ENCODE results near the gene EDC4. TPM values are rescaled to one million over a fixed set of nuclear protein-coding genes. Genes with fewer than 3 reads are reported as not detected.

Gene EDC4
- total RNA-seq (2016; rRNA removed; fragmentation: Illumina TruSeq; extraction: Trizol) (53.4 and 59.1 TPM in 2 replicates), polyA plus RNA-seq (2011; rRNA removed) (51.4 and 65.8 TPM in 2 replicates), polyA minus RNA-seq (2011; rRNA and poly(A)+ RNA removed; ENCODE audit: low replicate concordance) (150 and 170 TPM in 2 replicates), Bru-seq, nascent RNA (percentile 73 among the genes with signal in this experiment), BruChase-seq, experiment 1, labeled RNA remaining after a 6-hour chase (percentile 93 among the genes with signal in this experiment), BruChase-seq, experiment 2, labeled RNA remaining after a 2-hour chase (percentile 85 among the genes with signal in this experiment)
- total RNA-seq (2016; cell fraction: cytosol; rRNA removed; fragmentation: Illumina TruSeq; extraction: Trizol; ENCODE audit: low read depth): 3.4 and 6.4 TPM in 2 replicates
- 49.7 and 63.5 TPM in 2 replicates for total RNA-seq (2016; cell fraction: insoluble cytoplasmic fraction; rRNA removed; fragmentation: Illumina TruSeq; extraction: Trizol)
- total RNA-seq (2016; cell fraction: membrane; rRNA removed; fragmentation: Illumina TruSeq; extraction: Trizol): 14.5 and 17.3 TPM in 2 replicates
- 56.7 and 57.8 TPM in 2 replicates for total RNA-seq (2016; cell fraction: nucleus; rRNA removed; fragmentation: Illumina TruSeq; extraction: Trizol)
- polyA plus RNA-seq (2011; cell fraction: cytosol; rRNA removed): 31.1 and 42.0 TPM in 2 replicates
- polyA plus RNA-seq (2011; cell fraction: nucleus; rRNA removed): 315 and 402 TPM in 2 replicates
- polyA plus RNA-seq (2012): 35.8 and 45.8 TPM in 2 replicates
- 3.8 and 5.4 TPM in 2 replicates for polyA plus RNA-seq (2016; cell fraction: cytosol; fragmentation: Illumina TruSeq; extraction: Trizol; ENCODE audit: low read depth)
- polyA plus RNA-seq (2016; cell fraction: insoluble cytoplasmic fraction; fragmentation: Illumina TruSeq; extraction: Trizol; ENCODE audit: low read depth): 41.9 and 50.8 TPM in 2 replicates
- 4.5 and 8.2 TPM in 2 replicates for polyA plus RNA-seq (2016; cell fraction: membrane; fragmentation: Illumina TruSeq; extraction: Trizol; ENCODE audit: low read depth)
- 159 and 172 TPM in 2 replicates for polyA plus RNA-seq (2016; cell fraction: nucleus; fragmentation: Illumina TruSeq; extraction: Trizol; ENCODE audit: insufficient read depth, low read depth)
- polyA minus RNA-seq (2011; cell fraction: cytosol; rRNA and poly(A)+ RNA removed): 37.8 and 44.5 TPM in 2 replicates
- 61.0 and 65.3 TPM in 2 replicates for polyA minus RNA-seq (2011; cell fraction: nucleus; rRNA and poly(A)+ RNA removed)
- long read RNA-seq, experiment 1, partial matches to known transcripts: 12 of 18 reads
- long read RNA-seq, experiment 1, other reads (novel, unspliced or antisense): 6 of 18 reads
- long read RNA-seq, experiment 2, full-length matches to known transcripts: 15 of 70 reads
- long read RNA-seq, experiment 2, partial matches to known transcripts: 32 of 70 reads
- long read RNA-seq, experiment 2, other reads (novel, unspliced or antisense): 23 of 70 reads

GRCh38 chr16:67872631-67873434 is at the start of gene EDC4:
Gene EDC4, plus strand, starts transcription at chr16:67873052. Its CDS starts 210 bp downstream, at chr16:67873262.
- CTCF ChIA-PET (ENCODE audit: low intra/inter-chr PET ratio, low total read pairs): interaction anchor here (2.9 kb wide), 1 partner anchor 56 kb away, joined by 18 read pairs; no protein-coding TSS in a partner anchor
- DNase-seq (ENCODE audit: low spot score) (peak; percentile 65), ATAC-seq (peak; percentile 87), FAIRE-seq (peak; percentile 56)
- H3K4me3 ChIP-seq (replicated peaks in 1 of 3; ENCODE audit: insufficient read depth in 1 of 3, low read depth in 2 of 3, low read length in 3 of 3): peak within 1 kb of the TSS; percentile 85 to 98 (median 87)
- 14% methylated on average over 28 of the region's 72 CpGs for WGBS (ENCODE audit: low lambda C conversion rate)
- H4K20me1 ChIP-seq (ENCODE audit: insufficient read depth, low read length): peaks cover 15% of the 10 kb centered on the region
- peak within 1 kb of the TSS; percentile 85 for H3K9ac ChIP-seq (ENCODE audit: insufficient read depth, low read depth, low read length)
- POLR2A ChIA-PET: interaction anchor here (0.7 to 1.3 kb wide), 8 partner anchors 9 to 66 kb away, joined by 3 to 6 read pairs (median 4); partner anchors contain the start of gene TSNAXIP1
- H2AFZ ChIP-seq (ENCODE audit: low read length): no peak within 1 kb of the TSS
- in situ Hi-C loops (cut with HindIII; ENCODE audit: extremely low pct_ligation_motif_present, low pct_unique_long_range_greater_than_20kb): no loop called here
- peaks cover 31% of the 10 kb centered on the region for H3K79me2 ChIP-seq (ENCODE audit: insufficient read depth, low read length)
- no peaks in the 10 kb centered on the region for H3K9me3 ChIP-seq (ENCODE audit: low read length)
- peaks cover 41 to 62% of the 10 kb centered on the region in 2 experiments for H3K36me3 ChIP-seq (replicated peaks in 1 of 2; ENCODE audit: control insufficient read depth in 1 of 2, insufficient read depth in 2 of 2, low read length in 2 of 2)
- no peaks in the 10 kb centered on the region; a peak in 1 of 5 replicates for H3K27me3 ChIP-seq (ENCODE audit: control insufficient read depth in 1 of 2, insufficient read depth in 2 of 2, low read length in 2 of 2)
- peaks cover 30% of the 10 kb centered on the region for H3K4me1 ChIP-seq (ENCODE audit: insufficient read depth, low read length)
- peak within 1 kb of the TSS; percentile 91 for H3K4me2 ChIP-seq (ENCODE audit: low read depth, low read length)
- intact Hi-C loops (cut with micrococcal nuclease; ENCODE audit: unreplicated experiment): loop anchor here (5.0 kb wide), 1 partner anchor 1336 kb away; no protein-coding TSS in a partner anchor
- BruUV-seq (replicated peaks): no TSS peak
- H3K27ac ChIP-seq (ENCODE audit: extremely low read length, insufficient read depth, low read length): peak within 1 kb of the TSS; percentile 66
- TF ChIP-seq ZNF264 (CRISPR knock-in tag; IDR thresholded peaks at IDR 0.05) (no peak), KMT2B (CRISPR knock-in tag; IDR thresholded peaks at IDR 0.05) (peak; percentile 91), ZNF256 (CRISPR knock-in tag; conservative IDR thresholded peaks at IDR 0.05) (peak; percentile 67; the same call in 1 of the 2 replicates), ZNF546 (CRISPR knock-in tag; conservative IDR thresholded peaks at IDR 0.05) (peak; percentile 38; the same call in 1 of the 2 replicates), RBFOX2 (IDR thresholded peaks at IDR 0.05; ENCODE audit: low read depth, low read length) (peak; percentile 94), ATF3 (CRISPR knock-in tag; IDR thresholded peaks at IDR 0.05) (peak; percentile 57; the same call in 1 of the 2 replicates), ZNF543 (CRISPR knock-in tag; IDR thresholded peaks at IDR 0.05) (peak; percentile 88), HNF1A (IDR thresholded peaks at IDR 0.05; ENCODE audit: low read depth) (no peak), HNF1A (CRISPR knock-in tag; IDR thresholded peaks at IDR 0.05; ENCODE audit: borderline replicate concordance) (peak; percentile 87), CREB1 (IDR thresholded peaks at IDR 0.05) (peak; percentile 34; the same call in 1 of the 2 replicates), CREB1 (CRISPR knock-in tag; IDR thresholded peaks at IDR 0.05) (no peak), ELF3 (CRISPR knock-in tag; IDR thresholded peaks at IDR 0.05) (peak; percentile 92), DR1 (CRISPR knock-in tag; IDR thresholded peaks at IDR 0.05) (no peak; the same call in none of the 2 replicates), JARID2 (CRISPR knock-in tag; IDR thresholded peaks at IDR 0.05; ENCODE audit: insufficient replicate concordance) (no peak)
